Large intestine (tissue), 3 donors: ENCODE results near the gene FAU. TPM values are rescaled to one million over a fixed set of nuclear protein-coding genes. Genes with fewer than 3 reads are reported as not detected.

ENCODE experiments used
- DNase-seq, 2 donors: peaks; one replicate each; pipeline versions ENCODE4 v3.0.0 to v3.0.0-alpha.2; 2013
- H3K27ac ChIP-seq: one replicate; pipeline ENCODE4 v1.5.1; 2013; ENCODE audit warnings: low read length
- H3K27me3 ChIP-seq: 2 replicates; pipeline ENCODE4 v1.6.1; 2013; ENCODE audit warnings: low read length; ENCODE audit not compliant: control insufficient read depth, insufficient read depth
- H3K36me3 ChIP-seq: 2 replicates; pipeline ENCODE4 v1.6.1; 2013; ENCODE audit warnings: low read length; ENCODE audit not compliant: control insufficient read depth, insufficient read depth
- H3K4me1 ChIP-seq: one replicate; pipeline ENCODE4 v1.6.1; 2013; ENCODE audit warnings: low read length; ENCODE audit not compliant: control insufficient read depth, insufficient read depth
- H3K4me3 ChIP-seq: one replicate; pipeline ENCODE4 v1.5.1; 2013; ENCODE audit warnings: low read length
- H3K9me3 ChIP-seq: one replicate; pipeline ENCODE4 v1.6.1; 2013; ENCODE audit warnings: mild to moderate bottlenecking, low read depth, low read length, moderate library complexity; ENCODE audit not compliant: control insufficient read depth
- WGBS: methylation state at CpG from one replicate; pipeline ENCODE4 v1.1.5; 2013; ENCODE audit warnings: low lambda C conversion rate; ENCODE audit not compliant: insufficient coverage; 5-methylcytosine and 5-hydroxymethylcytosine counted together
- polyA plus RNA-seq: library from polyadenylated mRNA; unstranded; fragments of 120-200 nt; gene quantifications from one replicate; pipeline ENCODE4 v1.2.1, GENCODE V29; 2013

Gene FAU
- polyA plus RNA-seq, 1 donor: 1,012 TPM

DNA sequence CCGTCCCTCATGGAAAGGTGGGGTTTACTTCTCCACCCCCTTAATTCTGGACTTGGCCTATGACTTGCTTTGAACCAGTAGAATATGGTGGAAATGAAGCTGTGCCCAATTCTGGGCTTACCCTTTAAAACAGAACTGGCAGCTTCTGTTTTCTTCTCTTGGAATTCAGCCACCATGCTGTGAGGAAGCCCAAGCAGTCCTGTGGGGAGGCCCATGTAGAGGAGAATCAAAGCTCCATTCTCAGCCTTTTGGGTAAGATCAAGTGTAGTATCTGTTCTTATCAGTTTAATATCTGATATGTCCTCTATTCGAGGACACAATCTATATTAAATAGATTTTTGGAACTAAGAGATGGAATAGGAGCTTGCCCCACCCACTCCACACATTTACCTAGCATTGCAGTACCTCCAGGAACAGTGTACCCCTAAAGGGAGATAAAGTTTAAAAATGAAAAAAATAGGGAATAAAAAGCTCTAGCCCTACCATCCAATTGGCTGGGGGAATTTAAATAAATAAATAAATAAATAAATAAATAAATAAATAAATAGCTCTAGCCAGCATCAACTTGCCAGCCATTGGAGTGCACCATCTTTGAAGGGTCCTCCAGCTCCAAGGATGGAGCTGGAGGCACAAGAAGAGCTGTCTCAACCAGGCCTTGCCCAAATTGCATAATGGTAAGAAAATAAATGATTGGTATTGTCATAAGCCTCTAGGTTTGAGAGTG is 25.6 kb upstream of the FAU start:
- no peaks in the 10 kb centered on the region for H3K9me3 ChIP-seq
- DNase-seq: no peak
- H3K27ac ChIP-seq: no peak overlapping the region
- peaks cover 2% of the 10 kb centered on the region for H3K4me1 ChIP-seq
- WGBS: no CpG with 5 or more reads among the region's 2 CpGs
- H3K36me3 ChIP-seq: no peaks in the 10 kb centered on the region
- no peaks in the 10 kb centered on the region for H3K27me3 ChIP-seq
- H3K4me3 ChIP-seq: no peak overlapping the region

DNA sequence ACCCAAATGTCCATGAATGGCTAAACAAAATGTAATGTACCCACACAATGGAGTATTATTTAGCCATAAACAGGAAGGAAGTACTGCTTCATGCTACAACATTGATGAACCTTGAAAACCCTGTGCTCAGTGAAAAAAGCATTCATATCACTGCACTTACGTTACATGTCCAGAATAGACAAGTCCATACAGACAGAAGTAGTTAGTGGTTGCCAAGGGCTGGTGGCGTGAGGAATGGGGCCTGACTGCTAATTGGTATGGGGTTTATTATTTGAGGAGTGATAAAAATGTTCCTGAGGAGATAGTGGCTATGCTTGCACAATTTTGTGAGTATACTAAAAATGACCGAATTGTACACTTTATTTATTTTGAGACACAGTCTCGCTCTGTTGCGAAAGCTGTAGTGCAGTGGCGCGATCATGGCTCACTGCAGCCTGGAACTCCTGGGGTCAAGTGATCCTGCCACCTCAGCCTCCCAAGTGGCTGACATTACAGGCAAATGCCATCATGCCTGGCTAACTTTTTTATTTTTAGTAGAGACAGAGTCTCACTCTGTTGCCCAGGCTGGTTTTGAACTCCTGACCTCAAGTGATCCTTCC is 20.1 kb upstream of the FAU start:
- Histone ChIP-seq H3K36me3 (no peaks in the 10 kb centered on the region), H3K27ac (no peak overlapping the region), H3K4me3 (no peak overlapping the region), H3K9me3 (no peaks in the 10 kb centered on the region), H3K4me1 (no peaks in the 10 kb centered on the region), H3K27me3 (no peaks in the 10 kb centered on the region)
- DNase-seq: no peak
- WGBS: no CpG with 5 or more reads among the region's 7 CpGs

GRCh38 chr11:65136515-65137096 is 14.7 kb upstream of the FAU start:
- no peak overlapping the region for H3K27ac ChIP-seq
- DNase-seq: no peak
- 89% methylated on average over 5 of the region's 15 CpGs for WGBS
- H3K27me3 ChIP-seq: no peaks in the 10 kb centered on the region
- H3K9me3 ChIP-seq: no peaks in the 10 kb centered on the region
- H3K4me3 ChIP-seq: no peak overlapping the region
- H3K36me3 ChIP-seq: peaks cover 15% of the 10 kb centered on the region
- H3K4me1 ChIP-seq: peaks cover 22% of the 10 kb centered on the region

- Histone ChIP-seq H3K27me3 (no peaks in the 10 kb centered on the region), H3K4me1 (peaks cover 22% of the 10 kb centered on the region), H3K9me3 (no peaks in the 10 kb centered on the region), H3K4me3 (peak overlapping the region; percentile 99), H3K36me3 (peaks cover 24% of the 10 kb centered on the region), H3K27ac (peak overlapping the region; percentile 96)
- DNase-seq: no peak
- WGBS: 8% methylated on average over 2 of the region's 11 CpGs
Observed at GRCh38 chr11:65135633-65136145, 13.8 kb upstream of the FAU start.

- Histone ChIP-seq H3K27ac (peak overlapping the region; percentile 96), H3K9me3 (no peaks in the 10 kb centered on the region), H3K4me1 (peaks cover 22% of the 10 kb centered on the region), H3K4me3 (peak overlapping the region; percentile 99), H3K36me3 (peaks cover 29% of the 10 kb centered on the region), H3K27me3 (no peaks in the 10 kb centered on the region)
- DNase-seq: peak; percentile 97 to 99
- no CpG with 5 or more reads among the region's 24 CpGs for WGBS
Observed at GRCh38 chr11:65134952-65135632, 13.2 kb upstream of the FAU start.

DNA sequence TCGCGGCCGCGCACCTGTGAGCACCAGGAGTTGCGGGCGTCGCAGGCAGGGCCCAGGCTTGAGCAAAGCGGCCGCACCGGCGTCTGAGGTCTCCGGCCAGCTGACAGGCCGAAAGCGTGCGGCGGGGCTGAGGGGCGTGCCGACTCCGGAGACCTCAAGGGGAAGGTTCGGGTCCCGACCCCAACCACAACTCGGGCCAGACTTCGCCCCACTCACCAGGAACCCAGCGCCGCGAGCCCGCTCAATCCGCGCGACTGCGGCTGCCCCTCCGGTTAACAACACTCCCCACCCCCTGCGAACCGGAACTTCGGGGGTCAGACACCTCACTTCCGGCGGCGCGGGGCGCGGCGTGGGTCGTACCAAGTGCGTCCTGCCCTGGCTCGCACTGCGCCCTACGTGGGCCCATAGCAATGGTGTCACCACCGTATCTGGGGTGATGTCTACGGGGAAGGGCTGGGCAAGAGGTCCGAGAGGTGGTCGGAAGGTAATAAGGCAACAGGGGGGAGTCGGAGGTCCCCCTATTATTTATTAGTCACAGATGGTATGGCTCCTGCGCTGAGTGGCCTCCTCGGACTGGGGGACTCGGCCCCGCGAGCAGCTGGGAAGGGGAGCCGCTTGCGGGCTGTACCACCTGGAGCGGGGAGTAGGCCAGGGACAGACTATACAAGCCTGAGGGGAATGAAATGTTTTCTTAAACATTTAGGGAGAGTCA is 12.5 kb upstream of the FAU start, which contains the start of gene SYVN1:
TSS of gene SYVN1 (minus strand) at position 280 of the 712 bp plus-strand sequence. CDS start 918 bp downstream, outside the sequence.
- Histone ChIP-seq H3K9me3 (no peaks in the 10 kb centered on the region), H3K4me3 (peak within 1 kb of the TSS; percentile 99), H3K4me1 (peaks cover 22% of the 10 kb centered on the region), H3K27ac (peak within 1 kb of the TSS; percentile 96), H3K27me3 (no peaks in the 10 kb centered on the region), H3K36me3 (peaks cover 36% of the 10 kb centered on the region)
- WGBS: no CpG with 5 or more reads among the region's 60 CpGs
- DNase-seq: peak; percentile 88 to 98

DNA sequence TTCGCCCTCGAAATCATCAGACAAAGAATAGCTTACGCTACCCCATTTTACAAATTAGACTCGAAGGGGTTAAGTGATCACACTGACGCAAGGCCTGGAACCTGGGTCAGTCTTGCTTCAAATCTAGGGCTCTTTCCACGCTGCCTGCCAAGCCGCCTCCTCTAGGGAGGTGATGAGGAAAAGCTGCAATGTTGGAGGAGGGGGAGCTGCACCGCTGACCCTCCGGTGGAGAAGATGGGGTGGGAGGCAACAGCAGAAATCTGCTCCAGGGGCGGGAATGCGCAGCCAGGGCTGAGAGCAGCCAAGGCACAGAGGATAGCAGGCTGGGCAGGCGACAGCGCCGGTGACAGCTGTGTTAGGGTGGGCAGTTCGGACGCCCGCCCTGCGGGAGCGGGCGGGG is 11.8 kb upstream of the FAU start:
- DNase-seq: no peak
- WGBS: no CpG with 5 or more reads among the region's 20 CpGs
- Histone ChIP-seq H3K9me3 (no peaks in the 10 kb centered on the region), H3K4me1 (peaks cover 22% of the 10 kb centered on the region), H3K36me3 (peaks cover 43% of the 10 kb centered on the region), H3K4me3 (peak overlapping the region; percentile 99), H3K27ac (peak overlapping the region; percentile 96), H3K27me3 (no peaks in the 10 kb centered on the region)

DNA sequence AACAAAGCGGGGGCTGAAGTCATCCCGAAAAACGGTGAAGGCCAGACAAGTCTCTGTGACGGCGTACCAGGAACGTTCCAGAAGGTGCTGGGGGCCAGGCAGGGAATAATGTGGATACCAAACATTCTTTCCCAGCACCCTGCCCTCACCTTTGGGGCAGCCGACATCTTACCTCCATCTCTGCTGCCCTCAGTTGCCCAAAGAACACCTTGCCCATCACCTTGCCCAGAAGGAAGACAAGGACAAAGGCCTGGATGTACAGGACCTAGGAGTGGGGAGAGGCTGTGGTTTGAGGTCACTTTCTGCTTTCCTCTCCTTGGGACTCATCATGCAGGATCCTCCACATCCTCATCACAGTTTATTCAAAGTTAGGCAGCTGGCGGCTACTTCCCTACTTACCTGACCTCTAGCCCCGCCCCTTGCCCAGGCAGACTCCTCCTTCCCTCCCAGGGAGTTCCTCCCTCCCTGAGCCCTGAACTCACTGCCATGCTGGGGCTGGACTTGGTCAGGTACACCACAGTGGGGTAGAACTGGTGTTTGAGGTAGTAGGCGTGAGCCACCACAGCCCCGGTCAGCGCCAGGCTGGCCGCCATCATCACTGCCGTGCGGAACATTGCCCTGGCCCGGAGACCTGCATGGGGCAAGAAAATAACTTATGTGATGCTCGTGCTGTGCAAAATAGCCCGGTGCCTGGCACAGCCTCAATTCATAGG is 11.2 kb upstream of the FAU start:
- no peaks in the 10 kb centered on the region for H3K27me3 ChIP-seq
- peaks cover 22% of the 10 kb centered on the region for H3K4me1 ChIP-seq
- 94% methylated on average over 3 of the region's 18 CpGs for WGBS
- H3K27ac ChIP-seq: peak overlapping the region; percentile 96
- no peaks in the 10 kb centered on the region for H3K9me3 ChIP-seq
- peak overlapping the region; percentile 99 for H3K4me3 ChIP-seq
- H3K36me3 ChIP-seq: peaks cover 48% of the 10 kb centered on the region
- DNase-seq: peak; percentile 54 to 76

GRCh38 chr11:65132238-65132987 is 10.5 kb upstream of the FAU start:
- Histone ChIP-seq H3K27me3 (no peaks in the 10 kb centered on the region), H3K4me1 (peaks cover 22% of the 10 kb centered on the region), H3K36me3 (peaks cover 55% of the 10 kb centered on the region), H3K9me3 (no peaks in the 10 kb centered on the region), H3K27ac (no peak overlapping the region), H3K4me3 (no peak overlapping the region)
- DNase-seq: no peak
- WGBS: no CpG with 5 or more reads among the region's 10 CpGs
